ENCODE data around the gene CALCB. TPM values are rescaled to one million over a fixed set of nuclear protein-coding genes. Genes with fewer than 3 reads are reported as not detected.

CALCB gene
- not detected in 2 replicates for total RNA-seq

DNA sequence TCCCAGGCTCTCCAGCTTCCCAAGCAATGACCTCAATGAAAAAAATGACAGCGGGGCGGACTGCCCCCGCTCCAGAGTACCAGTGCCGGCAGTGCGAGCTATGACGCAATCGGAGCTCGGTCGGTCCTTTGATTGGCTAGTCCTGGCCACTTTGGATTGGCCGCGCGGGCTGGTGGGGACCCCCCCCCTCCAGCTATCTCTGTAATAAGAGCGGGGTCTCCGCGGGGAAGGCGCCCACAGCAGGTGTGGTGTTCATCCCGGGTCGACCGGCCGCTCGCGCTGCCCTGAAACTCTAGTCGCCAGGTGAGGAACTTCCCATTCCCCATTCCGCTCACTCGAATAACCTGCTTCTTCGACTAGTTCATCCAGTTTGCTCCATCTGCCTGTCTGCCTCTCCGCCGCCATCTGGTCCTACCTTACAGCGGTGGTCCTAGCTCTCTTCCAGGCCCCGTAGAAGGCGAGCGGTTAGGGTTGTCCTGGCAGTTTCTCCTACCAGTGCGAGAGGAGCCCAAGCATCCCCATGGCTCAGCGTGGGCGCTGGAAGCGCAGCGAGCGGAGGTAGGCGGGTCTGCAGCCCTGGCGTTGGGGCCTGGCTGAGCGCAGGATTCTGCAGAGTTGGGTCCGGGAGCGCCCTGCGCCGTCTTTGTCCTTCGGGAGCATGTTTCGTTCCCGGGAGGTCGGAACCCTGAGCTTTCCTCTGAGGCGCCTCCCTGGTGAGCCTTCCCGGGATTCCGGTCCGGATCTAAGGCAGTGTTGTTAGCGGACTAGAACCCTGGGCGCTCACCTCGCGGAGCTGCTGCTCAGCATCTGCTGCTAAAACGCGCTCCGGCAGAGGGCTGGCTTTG lies at the start of gene CALCB:
Gene CALCB, plus strand, starts transcription at position 233 of the 845 bp plus-strand sequence. CDS start 1,126 bp downstream, outside the sequence.

GRCh38 chr11:15114501-15115475 lies 41.4 kb downstream of the CALCB start, which contains the start of gene INSC:
INSC (plus strand) TSS chr11:15114923; CDS start chr11:15149175, 34,252 bp downstream.

Other genes with a start within 250 kb of the CALCB start
- 5.9 and 6.8 TPM in 2 replicates for gene CYP2R1, start 181.4 kb upstream of the CALCB start, total RNA-seq
- gene CALCA, start 101.2 kb upstream of the CALCB start, total RNA-seq, result not detected in 2 replicates
- gene INSC, start 41.3 kb downstream of the CALCB start, total RNA-seq, result 1.9 TPM in 1 of 2 replicates, not detected in the other